Neutrophil (primary cell): ENCODE results near the gene ZNF837.

ENCODE experiments used
- H3K27ac ChIP-seq: fragments of 200-600 bp; sonication (generic); 2 replicates; pipeline ENCODE4 v1.5.1; 2016; ENCODE audit warnings: mild to moderate bottlenecking, moderate library complexity
- H3K27me3 ChIP-seq: fragments of 200-600 bp; sonication (generic); 2 replicates; pipeline ENCODE4 v1.6.0; 2016; ENCODE audit warnings: mild to moderate bottlenecking
- H3K36me3 ChIP-seq: fragments of 200-600 bp; sonication (generic); 2 replicates; pipeline ENCODE4 v1.5.1; 2017
- H3K4me1 ChIP-seq, 2 experiments: fragments of 200-600 bp in 1 of 2; sonication (generic) in 1 of 2; 1 replicate in 1 of 2; 2 replicates in 1 of 2; pipeline versions ENCODE4 v1.5.1 to v1.6.1; 2013 to 2016; ENCODE audit warnings: low read depth in 1 of 2, low read length in 1 of 2, mild to moderate bottlenecking in 1 of 2, moderate library complexity in 1 of 2; ENCODE audit not compliant: control insufficient read depth in 1 of 2, insufficient read depth in 1 of 2
- H3K4me3 ChIP-seq, 2 experiments: fragments of 200-600 bp in 1 of 2; sonication (generic) in 1 of 2; 1 replicate in 1 of 2; 2 replicates in 1 of 2; pipeline ENCODE4 v1.5.1; 2013 to 2016; ENCODE audit warnings: low read depth in 1 of 2, low read length in 1 of 2, mild to moderate bottlenecking in 1 of 2, moderate library complexity in 1 of 2
- H3K9me3 ChIP-seq: fragments of 200-600 bp; sonication (generic); 2 replicates; pipeline ENCODE4 v1.5.1; 2016
- CTCF ChIP-seq: fragments of 200-600 bp; sonication (generic); IDR thresholded peaks from 2 replicates; pipeline ENCODE4 v1.5.1; 2016; ENCODE audit warnings: antibody characterized with exemption

Gene ZNF837

GRCh38 chr19:58398087-58398486, 17.3 kb upstream of the ZNF837 start:
- Histone ChIP-seq H3K27ac (no peak overlapping the region), H3K4me3 (no peak overlapping the region), H3K27me3 (peaks cover 51% of the 10 kb centered on the region), H3K9me3 (no peaks in the 10 kb centered on the region), H3K36me3 (peaks cover 19% of the 10 kb centered on the region), H3K4me1 (peaks cover 5 to 14% of the 10 kb centered on the region in 2 experiments)
- TF ChIP-seq CTCF: no peak

- H3K36me3 ChIP-seq: peaks cover 24% of the 10 kb centered on the region
- no peaks in the 10 kb centered on the region for H3K9me3 ChIP-seq
- H3K4me3 ChIP-seq: no peak overlapping the region
- peaks cover 51% of the 10 kb centered on the region for H3K27me3 ChIP-seq
- peaks cover 5 to 14% of the 10 kb centered on the region in 2 experiments for H3K4me1 ChIP-seq
- no peak for TF ChIP-seq CTCF
- H3K27ac ChIP-seq: no peak overlapping the region
Observed at GRCh38 chr19:58397533-58398037, 16.8 kb upstream of the ZNF837 start.

GRCh38 chr19:58396691-58397532, 16.1 kb upstream of the ZNF837 start:
- Histone ChIP-seq H3K4me3 (no peak overlapping the region), H3K9me3 (no peaks in the 10 kb centered on the region), H3K27me3 (peaks cover 51% of the 10 kb centered on the region), H3K27ac (no peak overlapping the region), H3K4me1 (peaks cover 5 to 13% of the 10 kb centered on the region in 2 experiments), H3K36me3 (peaks cover 24% of the 10 kb centered on the region)
- TF ChIP-seq CTCF: no peak

- H3K4me1 ChIP-seq: peaks cover 5 to 10% of the 10 kb centered on the region in 2 experiments
- H3K9me3 ChIP-seq: no peaks in the 10 kb centered on the region
- peaks cover 51% of the 10 kb centered on the region for H3K27me3 ChIP-seq
- TF ChIP-seq CTCF: no peak
- no peak overlapping the region for H3K4me3 ChIP-seq
- H3K27ac ChIP-seq: no peak overlapping the region
- peaks cover 24% of the 10 kb centered on the region for H3K36me3 ChIP-seq
Observed at GRCh38 chr19:58395979-58396627, 15.3 kb upstream of the ZNF837 start.

- peaks cover 51% of the 10 kb centered on the region for H3K27me3 ChIP-seq
- H3K4me3 ChIP-seq: no peak within 1 kb of the TSS
- H3K27ac ChIP-seq: no peak within 1 kb of the TSS
- peaks cover 0 to 3% of the 10 kb centered on the region in 2 experiments for H3K4me1 ChIP-seq
- no peaks in the 10 kb centered on the region for H3K9me3 ChIP-seq
- H3K36me3 ChIP-seq: peaks cover 24% of the 10 kb centered on the region
- no peak for TF ChIP-seq CTCF
Observed at GRCh38 chr19:58395220-58395978, 14.6 kb upstream of the ZNF837 start, which contains the start of gene RNF225. Gene RNF225 (plus strand): TSS chr19:58395656. CDS start chr19:58396090, 434 bp downstream.
